GM23338 (cell line): ENCODE measurements around the gene PNPLA3. TPM values are rescaled to one million over a fixed set of nuclear protein-coding genes. Genes with fewer than 3 reads are reported as not detected.

Source experiments
- ATAC-seq: fragments of 200-7000 bp; cut with Tn5 transposase; 3 replicates; pipeline ENCODE4 v1.9.1; 2020
- DNase-seq: peaks from one replicate; pipeline ENCODE4 v3.0.0-alpha.2; 2015; ENCODE audit warnings: low spot score
- H2AFZ ChIP-seq: fragments of 200-600 bp; sonication (generic); 2 replicates; pipeline ENCODE4 v1.8.0; 2016; ENCODE audit warnings: antibody characterized with exemption, mild to moderate bottlenecking, moderate library complexity
- H3F3A ChIP-seq: fragments of 200-600 bp; sonication (generic); replicated peaks from 2 replicates; pipeline ENCODE4 v1.8.0; 2017; ENCODE audit warnings: antibody characterized with exemption, mixed run types, low read depth
- H3K27ac ChIP-seq: fragments of 200-600 bp; sonication (generic); 2 replicates; pipeline ENCODE4 v1.6.1; 2016; ENCODE audit warnings: low read depth
- H3K27me3 ChIP-seq: fragments of 200-600 bp; sonication (generic); 2 replicates; pipeline ENCODE4 v1.8.0; 2016; ENCODE audit warnings: mild to moderate bottlenecking, mixed run types, moderate library complexity; ENCODE audit not compliant: insufficient read depth
- H3K36me3 ChIP-seq: fragments of 200-600 bp; sonication (generic); 2 replicates; pipeline ENCODE4 v1.8.0; 2016; ENCODE audit warnings: mild to moderate bottlenecking; ENCODE audit not compliant: insufficient read depth
- H3K4me1 ChIP-seq: fragments of 200-600 bp; sonication (generic); 2 replicates; pipeline ENCODE4 v1.8.0; 2016; ENCODE audit warnings: mild to moderate bottlenecking, moderate library complexity; ENCODE audit not compliant: insufficient read depth
- H3K4me2 ChIP-seq: fragments of 200-600 bp; sonication (generic); 2 replicates; pipeline ENCODE4 v1.7.1; 2017; ENCODE audit warnings: mixed run types
- H3K4me3 ChIP-seq: fragments of 200-600 bp; sonication (generic); 2 replicates; pipeline ENCODE4 v1.6.1; 2016; ENCODE audit warnings: mixed run types
- H3K79me2 ChIP-seq: fragments of 200-600 bp; sonication (generic); replicated peaks from 2 replicates; pipeline ENCODE4 v1.8.0; 2017; ENCODE audit warnings: mild to moderate bottlenecking; ENCODE audit not compliant: insufficient read depth
- H3K9me2 ChIP-seq: fragments of 200-600 bp; sonication (generic); 2 replicates; pipeline ENCODE4 v1.8.0; 2017; ENCODE audit not compliant: insufficient read depth
- H4K20me1 ChIP-seq: fragments of 200-600 bp; sonication (generic); replicated peaks from 2 replicates; pipeline ENCODE4 v1.8.0; 2017; ENCODE audit warnings: mild to moderate bottlenecking; ENCODE audit not compliant: insufficient read depth
- H3K27ac Mint-ChIP-seq: 2 replicates; pipeline ENCODE4 v1.8.0; 2020; ENCODE audit warnings: inconsistent platforms, mild to moderate bottlenecking, moderate library complexity, mixed read lengths
- H3K27me3 Mint-ChIP-seq: 3 replicates; pipeline ENCODE4 v1.8.0; 2022; ENCODE audit warnings: low read depth, mild to moderate bottlenecking, moderate library complexity, mixed read lengths, inconsistent platforms; ENCODE audit not compliant: insufficient read depth, poor library complexity
- H3K36me3 Mint-ChIP-seq: 3 replicates; pipeline ENCODE4 v1.8.0; 2021; ENCODE audit warnings: low read depth, mild to moderate bottlenecking, inconsistent platforms, moderate library complexity, mixed read lengths
- H3K4me1 Mint-ChIP-seq: 3 replicates; pipeline ENCODE4 v1.8.0; 2020; ENCODE audit warnings: mild to moderate bottlenecking, inconsistent platforms, mixed read lengths
- H3K4me3 Mint-ChIP-seq: 3 replicates; pipeline ENCODE4 v1.8.0; 2021; ENCODE audit warnings: moderate library complexity, mild to moderate bottlenecking, inconsistent platforms, mixed read lengths
- H3K9me3 Mint-ChIP-seq: 3 replicates; pipeline ENCODE4 v1.8.0; 2020; ENCODE audit warnings: moderate library complexity, mild to moderate bottlenecking, inconsistent platforms, mixed read lengths
- CREB1 ChIP-seq: fragments of 250-450 bp; sonication (Bioruptor Pico); IDR thresholded peaks from 2 replicates; pipeline ENCODE4 v1.5.0; 2020; ENCODE audit warnings: low read depth, mild to moderate bottlenecking, moderate library complexity
- CTCF ChIP-seq, 2 experiments: fragments of 200-600 bp in 1 of 2; sonication (generic) in 1 of 2; conservative IDR thresholded peaks; 2 replicates each; pipeline versions ENCODE4 v1.5.1 to v1.6.1; 2016 to 2017; ENCODE audit warnings: antibody characterized with exemption in 2 of 2, low read depth in 2 of 2, mild to moderate bottlenecking in 2 of 2, moderate library complexity in 1 of 2
- EZH2 ChIP-seq: fragments of 200-600 bp; sonication (generic); IDR thresholded peaks from one replicate; pipeline ENCODE4 v1.8.0; 2017; ENCODE audit warnings: antibody characterized with exemption, mild to moderate bottlenecking, low read depth; ENCODE audit not compliant: unreplicated experiment
- EZH2phosphoT487 ChIP-seq: fragments of 200-600 bp; sonication (generic); IDR thresholded peaks from one replicate; pipeline ENCODE4 v1.8.1; 2018; ENCODE audit warnings: antibody characterized with exemption; ENCODE audit not compliant: unreplicated experiment
- JUNB ChIP-seq: IDR thresholded peaks from one replicate; pipeline ENCODE4 v1.6.1; 2016; ENCODE audit warnings: antibody characterized with exemption; ENCODE audit not compliant: unreplicated experiment
- NANOG ChIP-seq: IDR thresholded peaks from 2 replicates; pipeline ENCODE4 v1.6.1; 2016; ENCODE audit warnings: antibody characterized with exemption, borderline replicate concordance
- POLR2AphosphoS5 ChIP-seq: IDR thresholded peaks from 2 replicates; pipeline ENCODE4 v1.6.1; 2016; ENCODE audit warnings: antibody characterized with exemption, low read depth
- STAT1 ChIP-seq: IDR thresholded peaks from one replicate; pipeline ENCODE4 v1.6.1; 2016; ENCODE audit warnings: antibody characterized with exemption; ENCODE audit not compliant: unreplicated experiment
- ZNF114 ChIP-seq: fragments of 250-450 bp; sonication (Bioruptor Pico); IDR thresholded peaks from 2 replicates; pipeline ENCODE4 v1.5.0; 2020; ENCODE audit warnings: mild to moderate bottlenecking, moderate library complexity
- ZNF462 ChIP-seq: fragments of 250-450 bp; sonication (Bioruptor Pico); IDR thresholded peaks from 2 replicates; pipeline ENCODE4 v1.5.0; 2020; ENCODE audit warnings: mild to moderate bottlenecking, moderate library complexity
- polyA plus RNA-seq: library from polyadenylated mRNA; unstranded; fragments of >200 nt; fragmentation: Nextera tagmentation; extraction: Ambion mirVana; gene quantifications from 2 replicates; pipeline ENCODE4 v1.2.1, GENCODE V29; 2016
- total RNA-seq: library from RNA; depleted of rRNA; stranded (reverse); fragments of >200 nt; shearing (Covaris generic); gene quantifications from 2 replicates; pipeline ENCODE4 v1.2.3, GENCODE V29; 2014
- TF ChIP-seq, protein P1 (sequence below): IDR thresholded peaks from one replicate; pipeline ENCODE4 v1.6.1; 2018; ENCODE audit warnings: antibody characterized with exemption; ENCODE audit not compliant: unreplicated experiment
- TF ChIP-seq, protein P2 (sequence below): IDR thresholded peaks from 2 replicates; pipeline ENCODE4 v1.6.1; 2016; ENCODE audit warnings: antibody characterized with exemption

PNPLA3 gene
- total and polyA plus RNA-seq, 2 experiments from 2014 or later, result 17.7 to 23.4 TPM

GRCh38 chr22:43944670-43945430 lies 21.2 kb downstream of the PNPLA3 start:
- Mint-ChIP-seq H3K27me3 (peaks cover 4% of the 10 kb centered on the region), H3K9me3 (peaks cover 4% of the 10 kb centered on the region; the same call in 1 of the 3 replicates), H3K27ac (no peak overlapping the region), H3K36me3 (peaks cover 63% of the 10 kb centered on the region), H3K4me3 (no peak overlapping the region), H3K4me1 (no peaks in the 10 kb centered on the region; the same call in 2 of the 3 replicates)
- H3K9me2 ChIP-seq, result no peaks in the 10 kb centered on the region
- H3K36me3 ChIP-seq, result peaks cover 24% of the 10 kb centered on the region
- H3K4me2 ChIP-seq, result no peak overlapping the region
- no peaks in the 10 kb centered on the region; the same call in none of the 2 replicates for H4K20me1 ChIP-seq
- no peaks in the 10 kb centered on the region for H3K79me2 ChIP-seq
- TF ChIP-seq CREB1 (CRISPR knock-in tag) (no peak), EZH2 (no peak), POLR2AphosphoS5 (no peak), NANOG (no peak), EZH2phosphoT487 (no peak), STAT1 (no peak), ZNF462 (CRISPR knock-in tag) (no peak), JUNB (no peak), ZNF114 (CRISPR knock-in tag) (no peak), CTCF (conservative IDR thresholded peaks at IDR 0.05; ENCODE audit: low read depth in 2 of 2) (no peak)
- TF ChIP-seq, protein P1, sequence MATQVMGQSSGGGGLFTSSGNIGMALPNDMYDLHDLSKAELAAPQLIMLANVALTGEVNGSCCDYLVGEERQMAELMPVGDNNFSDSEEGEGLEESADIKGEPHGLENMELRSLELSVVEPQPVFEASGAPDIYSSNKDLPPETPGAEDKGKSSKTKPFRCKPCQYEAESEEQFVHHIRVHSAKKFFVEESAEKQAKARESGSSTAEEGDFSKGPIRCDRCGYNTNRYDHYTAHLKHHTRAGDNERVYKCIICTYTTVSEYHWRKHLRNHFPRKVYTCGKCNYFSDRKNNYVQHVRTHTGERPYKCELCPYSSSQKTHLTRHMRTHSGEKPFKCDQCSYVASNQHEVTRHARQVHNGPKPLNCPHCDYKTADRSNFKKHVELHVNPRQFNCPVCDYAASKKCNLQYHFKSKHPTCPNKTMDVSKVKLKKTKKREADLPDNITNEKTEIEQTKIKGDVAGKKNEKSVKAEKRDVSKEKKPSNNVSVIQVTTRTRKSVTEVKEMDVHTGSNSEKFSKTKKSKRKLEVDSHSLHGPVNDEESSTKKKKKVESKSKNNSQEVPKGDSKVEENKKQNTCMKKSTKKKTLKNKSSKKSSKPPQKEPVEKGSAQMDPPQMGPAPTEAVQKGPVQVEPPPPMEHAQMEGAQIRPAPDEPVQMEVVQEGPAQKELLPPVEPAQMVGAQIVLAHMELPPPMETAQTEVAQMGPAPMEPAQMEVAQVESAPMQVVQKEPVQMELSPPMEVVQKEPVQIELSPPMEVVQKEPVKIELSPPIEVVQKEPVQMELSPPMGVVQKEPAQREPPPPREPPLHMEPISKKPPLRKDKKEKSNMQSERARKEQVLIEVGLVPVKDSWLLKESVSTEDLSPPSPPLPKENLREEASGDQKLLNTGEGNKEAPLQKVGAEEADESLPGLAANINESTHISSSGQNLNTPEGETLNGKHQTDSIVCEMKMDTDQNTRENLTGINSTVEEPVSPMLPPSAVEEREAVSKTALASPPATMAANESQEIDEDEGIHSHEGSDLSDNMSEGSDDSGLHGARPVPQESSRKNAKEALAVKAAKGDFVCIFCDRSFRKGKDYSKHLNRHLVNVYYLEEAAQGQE, result no peak
- TF ChIP-seq, protein P2, sequence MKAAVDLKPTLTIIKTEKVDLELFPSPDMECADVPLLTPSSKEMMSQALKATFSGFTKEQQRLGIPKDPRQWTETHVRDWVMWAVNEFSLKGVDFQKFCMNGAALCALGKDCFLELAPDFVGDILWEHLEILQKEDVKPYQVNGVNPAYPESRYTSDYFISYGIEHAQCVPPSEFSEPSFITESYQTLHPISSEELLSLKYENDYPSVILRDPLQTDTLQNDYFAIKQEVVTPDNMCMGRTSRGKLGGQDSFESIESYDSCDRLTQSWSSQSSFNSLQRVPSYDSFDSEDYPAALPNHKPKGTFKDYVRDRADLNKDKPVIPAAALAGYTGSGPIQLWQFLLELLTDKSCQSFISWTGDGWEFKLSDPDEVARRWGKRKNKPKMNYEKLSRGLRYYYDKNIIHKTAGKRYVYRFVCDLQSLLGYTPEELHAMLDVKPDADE, result no peak
- DNase-seq, result no peak
- no peak overlapping the region for H3K27ac ChIP-seq
- H3K4me3 ChIP-seq, result no peak overlapping the region
- H3K4me1 ChIP-seq, result no peaks in the 10 kb centered on the region
- no peaks in the 10 kb centered on the region; the same call in 1 of the 2 replicates for H3F3A ChIP-seq
- ATAC-seq, result no peak
- no peaks in the 10 kb centered on the region for H3K27me3 ChIP-seq
- H2AFZ ChIP-seq, result no peak overlapping the region
